GM19043 (cell line): Measurements from ENCODE around the gene TM9SF3.

Experiments used
- ATAC-seq: cut with Tn5 transposase; IDR thresholded peaks from one replicate; pipeline ENCODE4 v1.9.1; 2021; ENCODE audit warnings: low read depth; ENCODE audit not compliant: unreplicated experiment

TM9SF3 gene

GRCh38 chr10:96482815-96483588 lies 103.8 kb downstream of the TM9SF3 start:
- no peak for ATAC-seq

- no peak for ATAC-seq
Measured at GRCh38 chr10:96478355-96478754, 108.5 kb downstream of the TM9SF3 start.

- ATAC-seq, result no peak
Measured at GRCh38 chr10:96473866-96474265, 112.9 kb downstream of the TM9SF3 start.

DNA sequence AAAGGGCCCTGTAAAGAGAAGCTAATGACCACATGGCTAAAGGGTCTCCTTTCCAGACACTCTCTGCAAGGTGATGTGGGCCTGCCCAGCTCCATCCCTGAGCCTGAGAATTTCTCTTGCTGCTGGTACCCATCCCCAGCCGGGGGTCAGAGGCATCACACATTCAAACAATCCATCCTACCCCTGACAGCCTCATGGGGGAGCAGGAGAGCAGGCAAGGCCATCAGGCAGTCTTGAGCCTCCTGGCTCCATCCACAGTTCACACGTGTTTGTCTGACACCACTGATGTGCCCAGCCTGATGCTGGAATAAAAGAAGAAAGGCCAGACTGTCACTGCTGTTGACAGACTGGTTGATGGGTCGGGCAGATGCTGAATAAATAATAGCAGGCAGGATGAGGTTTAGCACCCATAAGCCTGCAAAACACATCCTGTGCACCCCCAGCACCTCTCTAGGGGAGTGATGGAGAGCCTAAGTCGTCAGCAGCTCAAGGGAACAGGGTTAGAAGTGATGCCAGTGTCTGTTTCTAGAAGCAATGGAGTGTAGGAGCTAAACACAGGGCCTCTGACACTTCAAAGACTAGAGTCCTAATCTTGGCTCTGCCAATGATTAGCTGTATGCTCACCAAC lies 116.6 kb downstream of the TM9SF3 start:
- no peak for ATAC-seq

GRCh38 chr10:96468845-96469244 lies 118.0 kb downstream of the TM9SF3 start:
- ATAC-seq, result no peak
